ENCODE measurements around the gene IRF2BPL. TPM values are rescaled to one million over a fixed set of nuclear protein-coding genes. Genes with fewer than 3 reads are reported as not detected.

The IRF2BPL gene
- total and polyA plus RNA-seq, 2 of the 8 experiments (the other 6 are each of a cell fraction or from before 2014, with no cell fraction given), result 18.8 to 57.0 TPM

GRCh38 chr14:77069551-77069950, 41.0 kb upstream of the IRF2BPL start:
- CTCF ChIA-PET (ENCODE audit: partially characterized antibody), result interaction anchor here (1.1 to 16.3 kb wide), 41 partner anchors 9 to 359 kb away, joined by 3 to 719 read pairs (median 6); partner anchors contain the start of genes IRF2BPL and ZDHHC22

More at GRCh38 chr14:77069551-77069950, 41.0 kb upstream of the IRF2BPL start:
- Histone ChIP-seq H4K5ac (ENCODE audit: insufficient read length, low read depth, low read length) (no peak overlapping the region), H4K8ac (ENCODE audit: extremely low read depth, insufficient read depth, low read length) (no peak overlapping the region), H2AFZ (ENCODE audit: low read length) (no peak overlapping the region), H2BK120ac (replicated peaks; ENCODE audit: low read depth, low read length) (no peak overlapping the region), H4K91ac (replicated peaks; ENCODE audit: insufficient read length, low read length) (no peak overlapping the region), H3K27me3 (replicated peaks in 1 of 4; ENCODE audit: control insufficient read depth in 3 of 4, extremely low read depth in 1 of 4, insufficient read depth in 3 of 4, low read length in 3 of 4) (no peaks in the 10 kb centered on the region; a peak in 1 of 7 replicates), H2BK5ac (ENCODE audit: low read depth, low read length) (0 out of 2 replicates have a peak overlapping the region, but pooled peaks have one; percentile 12), H2BK15ac (ENCODE audit: low read length) (no peak overlapping the region), H2AK5ac (ENCODE audit: low read depth, low read length) (no peak overlapping the region), H3K14ac (ENCODE audit: insufficient read length) (no peak overlapping the region), H3K9me3 (ENCODE audit: insufficient read depth in 2 of 2, low read depth in 1 of 2, low read length in 1 of 2) (no peaks in the 10 kb centered on the region), H3K36me3 (ENCODE audit: control insufficient read depth in 2 of 4, insufficient read depth in 4 of 4, low read length in 3 of 4) (no peaks in the 10 kb centered on the region), H3K18ac (ENCODE audit: extremely low read depth, low read length) (no peak overlapping the region), H3K23ac (ENCODE audit: insufficient read length) (no peak overlapping the region), H4K20me1 (replicated peaks in 1 of 2; ENCODE audit: control insufficient read depth in 1 of 2, insufficient read depth in 2 of 2, low read length in 2 of 2) (no peaks in the 10 kb centered on the region), H2BK20ac (ENCODE audit: low read length) (no peak overlapping the region), H3K4me2 (ENCODE audit: insufficient read depth in 1 of 2, low read depth in 2 of 2, low read length in 2 of 2) (no peak overlapping the region), H3K79me1 (ENCODE audit: low read depth, low read length) (no peaks in the 10 kb centered on the region), H3K23me2 (ENCODE audit: low read depth, low read length) (no peaks in the 10 kb centered on the region), H3K4me3 (ENCODE audit: extremely low read depth in 1 of 4, insufficient read depth in 2 of 4, low read depth in 3 of 4, low read length in 4 of 4) (no peak overlapping the region), H3K4ac (replicated peaks; ENCODE audit: insufficient read length, low read depth, low read length) (no peak overlapping the region), H3K27ac (ENCODE audit: low read depth, low read length) (no peak overlapping the region), H3K4me1 (replicated peaks in 1 of 4; ENCODE audit: control insufficient read depth in 3 of 4, insufficient read depth in 4 of 4, low read length in 3 of 4) (peaks cover 0 to 3% (median 1%) of the 10 kb centered on the region in 4 experiments; a peak in 4 of 7 replicates), H3K56ac (replicated peaks; ENCODE audit: insufficient read length, low read depth, low read length) (no peak overlapping the region), H3K79me2 (ENCODE audit: control insufficient read depth in 1 of 2, insufficient read depth in 2 of 2, low read length in 2 of 2) (no peaks in the 10 kb centered on the region), H3K9ac (replicated peaks in 1 of 4; ENCODE audit: extremely low read depth in 1 of 4, low read depth in 3 of 4, low read length in 3 of 4) (no peak overlapping the region), H2BK12ac (ENCODE audit: low read depth, low read length) (peak overlapping the region; percentile 96)
- WGBS, 2 experiments (ENCODE audit: extremely low coverage in 1 of 2, insufficient coverage in 1 of 2, insufficient read length in 1 of 2, insufficient replicate concordance in 2 of 2, low coverage in 1 of 2, low lambda C conversion rate in 2 of 2, missing lambda C conversion rate in 1 of 2), result 96% methylated on average over 7 of the region's 7 CpGs; no CpG with 5 or more reads in 1 of the 2 experiments
- FAIRE-seq, result no peak
- POLR2A ChIA-PET (ENCODE audit: partially characterized antibody), result interaction anchor here (1.2 to 1.4 kb wide), 2 partner anchors 22 to 27 kb away, joined by 3 to 4 read pairs; no protein-coding TSS in a partner anchor
- DNase-seq (ENCODE audit: low read depth in 1 of 2, low spot score in 2 of 2), result no peak
- TF ChIP-seq TBP (IDR thresholded peaks at IDR 0.05; ENCODE audit: low read depth, low read length) (no peak), TEAD4 (IDR thresholded peaks at IDR 0.05; ENCODE audit: low read depth, low read length) (no peak), PHF8 (conservative IDR thresholded peaks at IDR 0.05; ENCODE audit: low read depth, low read length) (no peak), SP2 (IDR thresholded peaks at IDR 0.05; ENCODE audit: low read length) (no peak), BRCA1 (IDR thresholded peaks at IDR 0.05; ENCODE audit: low read depth, low read length) (no peak), SUZ12 (IDR thresholded peaks at IDR 0.05; ENCODE audit: low read length) (no peak), POU5F1 (IDR thresholded peaks at IDR 0.05; ENCODE audit: low read depth, low read length) (no peak), EZH2 (IDR thresholded peaks at IDR 0.05; ENCODE audit: low read depth, low read length, severe bottlenecking) (no peak), POLR2A (IDR thresholded peaks at IDR 0.05; ENCODE audit: control extremely low read depth in 1 of 2, low read depth in 2 of 2, low read length in 2 of 2) (no peak), HDAC6 (IDR thresholded peaks at IDR 0.05; ENCODE audit: low read depth, low read length) (no peak), NRF1 (IDR thresholded peaks at IDR 0.05; ENCODE audit: low read depth, low read length) (no peak), SP4 (IDR thresholded peaks at IDR 0.05; ENCODE audit: low read length) (no peak)
